Measurements from ENCODE around the gene MALT1.

Gene MALT1

DNA sequence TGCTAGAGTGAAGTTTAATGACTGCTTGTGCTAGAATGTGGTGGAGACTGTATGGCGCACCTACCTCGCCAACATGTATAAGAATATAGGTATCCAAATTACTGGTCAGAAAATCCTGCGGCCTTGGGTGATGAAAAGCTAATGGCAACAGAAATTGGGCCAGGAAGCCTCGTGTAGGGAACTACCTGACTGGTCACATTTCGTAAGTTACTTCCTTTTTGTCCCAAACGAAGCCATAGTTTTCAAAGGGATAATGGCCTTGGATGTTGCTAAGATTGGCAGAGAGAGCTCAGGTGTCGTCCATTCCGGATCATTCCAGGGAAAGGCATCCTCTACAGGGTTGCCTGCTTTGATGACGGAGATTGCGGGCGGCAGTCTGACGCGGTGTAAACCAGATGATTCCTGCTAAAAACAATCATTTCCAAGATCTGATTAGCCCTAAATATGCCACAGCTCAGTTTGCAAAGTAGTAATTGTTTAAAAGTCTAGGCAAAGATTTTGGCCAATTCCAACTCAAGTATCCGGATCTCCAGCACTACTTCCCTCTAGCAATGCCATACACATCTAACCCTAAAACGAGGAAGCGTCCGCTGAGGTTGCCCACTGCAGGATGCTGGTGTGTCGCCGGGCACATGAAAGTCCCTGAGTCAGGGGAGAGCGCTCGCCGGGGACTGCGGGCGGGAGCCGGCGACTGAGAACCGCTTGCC is 708 bp upstream of the MALT1 start:
- H4K20me1 ChIP-seq (ENCODE audit: insufficient read depth, low read length): peaks cover 10% of the 10 kb centered on the region
- H3K27ac ChIP-seq (ENCODE audit: low read length): peak overlapping the region; percentile 22; the same call in 1 of the 2 replicates
- H3K36me3 ChIP-seq (replicated peaks; ENCODE audit: low read depth, low read length): peaks cover 6% of the 10 kb centered on the region
- H3K9ac ChIP-seq (ENCODE audit: low read length): peak overlapping the region; percentile 57
- H3K9me3 ChIP-seq (ENCODE audit: insufficient read depth, low read length): no peaks in the 10 kb centered on the region
- peaks cover 28% of the 10 kb centered on the region for H3K27me3 ChIP-seq (ENCODE audit: low read depth, low read length)
- peaks cover 29% of the 10 kb centered on the region for H3K79me2 ChIP-seq (ENCODE audit: low read length)
- peaks cover 31% of the 10 kb centered on the region for H3K4me1 ChIP-seq (ENCODE audit: low read length)
- TF ChIP-seq, protein P1, sequence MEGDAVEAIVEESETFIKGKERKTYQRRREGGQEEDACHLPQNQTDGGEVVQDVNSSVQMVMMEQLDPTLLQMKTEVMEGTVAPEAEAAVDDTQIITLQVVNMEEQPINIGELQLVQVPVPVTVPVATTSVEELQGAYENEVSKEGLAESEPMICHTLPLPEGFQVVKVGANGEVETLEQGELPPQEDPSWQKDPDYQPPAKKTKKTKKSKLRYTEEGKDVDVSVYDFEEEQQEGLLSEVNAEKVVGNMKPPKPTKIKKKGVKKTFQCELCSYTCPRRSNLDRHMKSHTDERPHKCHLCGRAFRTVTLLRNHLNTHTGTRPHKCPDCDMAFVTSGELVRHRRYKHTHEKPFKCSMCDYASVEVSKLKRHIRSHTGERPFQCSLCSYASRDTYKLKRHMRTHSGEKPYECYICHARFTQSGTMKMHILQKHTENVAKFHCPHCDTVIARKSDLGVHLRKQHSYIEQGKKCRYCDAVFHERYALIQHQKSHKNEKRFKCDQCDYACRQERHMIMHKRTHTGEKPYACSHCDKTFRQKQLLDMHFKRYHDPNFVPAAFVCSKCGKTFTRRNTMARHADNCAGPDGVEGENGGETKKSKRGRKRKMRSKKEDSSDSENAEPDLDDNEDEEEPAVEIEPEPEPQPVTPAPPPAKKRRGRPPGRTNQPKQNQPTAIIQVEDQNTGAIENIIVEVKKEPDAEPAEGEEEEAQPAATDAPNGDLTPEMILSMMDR (IDR thresholded peaks at IDR 0.05; ENCODE audit: low read depth, low read length): no peak
- TF ChIP-seq EZH2phosphoT487 (IDR thresholded peaks at IDR 0.05; ENCODE audit: low read depth): 0 out of 2 replicates have a peak, but pooled peaks have one; percentile 0
- peak overlapping the region; percentile 5; the same call in 1 of the 2 replicates for H2AFZ ChIP-seq (ENCODE audit: low read depth, low read length)
- H3K4me3 ChIP-seq (ENCODE audit: low read length): peak overlapping the region; percentile 73
- peak overlapping the region; percentile 83 for H3K4me2 ChIP-seq (ENCODE audit: low read length)

DNA sequence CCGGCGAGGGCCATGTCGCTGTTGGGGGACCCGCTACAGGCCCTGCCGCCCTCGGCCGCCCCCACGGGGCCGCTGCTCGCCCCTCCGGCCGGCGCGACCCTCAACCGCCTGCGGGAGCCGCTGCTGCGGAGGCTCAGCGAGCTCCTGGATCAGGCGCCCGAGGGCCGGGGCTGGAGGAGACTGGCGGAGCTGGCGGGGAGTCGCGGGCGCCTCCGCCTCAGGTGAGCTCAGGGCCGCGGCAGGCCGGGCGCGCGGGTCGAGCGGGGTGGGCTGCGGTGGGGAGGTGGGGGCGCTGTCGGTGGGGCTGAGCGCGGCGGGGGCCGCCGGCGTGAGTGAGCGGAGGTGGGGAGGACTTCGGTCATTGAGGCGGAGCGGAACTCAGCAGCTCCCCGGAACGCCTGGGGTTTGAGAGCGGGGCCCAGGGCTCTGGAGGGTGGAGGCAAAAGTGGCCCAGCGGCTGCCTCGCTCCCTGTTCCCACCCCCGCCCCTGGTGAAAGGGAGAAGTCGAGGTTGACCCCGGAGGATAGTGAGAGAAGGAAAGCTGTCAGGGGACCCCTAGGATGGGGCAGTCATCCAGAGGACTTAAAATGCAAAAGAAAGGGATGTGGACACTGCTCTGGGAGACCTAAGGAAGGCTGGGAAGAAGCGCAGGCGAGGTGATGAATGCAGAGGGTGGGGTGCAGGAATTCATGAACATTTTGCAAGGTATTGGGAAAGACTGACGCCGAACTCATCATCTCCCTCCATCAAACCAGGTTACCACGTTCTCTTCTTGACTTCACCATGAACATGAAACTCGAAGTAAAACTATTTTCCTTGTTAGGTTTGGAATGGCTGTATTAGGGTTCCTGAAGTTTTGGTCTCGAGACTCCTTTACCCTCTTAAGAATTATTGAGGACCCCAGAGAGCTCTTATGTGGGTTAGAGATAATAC is 633 bp downstream of the MALT1 start:
- H3K4me1 ChIP-seq (ENCODE audit: low read length): peaks cover 18% of the 10 kb centered on the region
- H3K36me3 ChIP-seq (replicated peaks; ENCODE audit: low read depth, low read length): peaks cover 13% of the 10 kb centered on the region
- peak overlapping the region; percentile 80 for H3K4me3 ChIP-seq (ENCODE audit: low read length)
- H4K20me1 ChIP-seq (ENCODE audit: insufficient read depth, low read length): peaks cover 10% of the 10 kb centered on the region
- no peaks in the 10 kb centered on the region for H3K9me3 ChIP-seq (ENCODE audit: insufficient read depth, low read length)
- H3K79me2 ChIP-seq (ENCODE audit: low read length): peaks cover 37% of the 10 kb centered on the region
- TF ChIP-seq, protein P1 (IDR thresholded peaks at IDR 0.05; ENCODE audit: low read depth, low read length): peak; percentile 42
- TF ChIP-seq EZH2phosphoT487 (IDR thresholded peaks at IDR 0.05; ENCODE audit: low read depth): no peak
- 0 out of 2 replicates have a peak overlapping the region, but pooled peaks have one; percentile 4 for H2AFZ ChIP-seq (ENCODE audit: low read depth, low read length)
- H3K9ac ChIP-seq (ENCODE audit: low read length): peak overlapping the region; percentile 83
- peak overlapping the region; percentile 79 for H3K4me2 ChIP-seq (ENCODE audit: low read length)
- peak overlapping the region; percentile 60 for H3K27ac ChIP-seq (ENCODE audit: low read length)
- peaks cover 23% of the 10 kb centered on the region for H3K27me3 ChIP-seq (ENCODE audit: low read depth, low read length)

DNA sequence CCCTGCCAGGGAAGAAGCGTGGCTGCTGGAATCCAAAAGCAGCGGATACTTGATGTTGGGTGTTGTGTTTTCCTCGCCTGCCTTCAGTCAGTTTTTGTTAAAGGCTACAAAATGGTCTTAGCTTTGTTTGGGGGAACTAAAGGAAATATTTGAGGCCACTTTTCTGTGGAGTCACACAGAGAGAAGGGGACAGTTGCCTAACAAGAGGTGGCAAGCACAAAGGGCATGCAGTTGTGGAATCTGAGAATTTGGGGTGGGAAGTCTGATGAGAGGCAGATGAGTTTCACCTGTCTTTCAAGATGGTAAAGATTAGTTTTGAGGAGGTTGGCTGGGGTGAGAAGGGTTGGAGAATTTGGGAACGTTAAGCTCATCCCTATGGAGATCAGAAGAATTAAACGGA is 2.9 kb downstream of the MALT1 start:
- Histone ChIP-seq H3K4me3 (ENCODE audit: low read length) (no peak overlapping the region), H3K4me2 (ENCODE audit: low read length) (no peak overlapping the region), H3K79me2 (ENCODE audit: low read length) (peaks cover 46% of the 10 kb centered on the region), H3K27ac (ENCODE audit: low read length) (no peak overlapping the region), H4K20me1 (ENCODE audit: insufficient read depth, low read length) (peaks cover 20% of the 10 kb centered on the region), H2AFZ (ENCODE audit: low read depth, low read length) (no peak overlapping the region), H3K4me1 (ENCODE audit: low read length) (peaks cover 18% of the 10 kb centered on the region), H3K9ac (ENCODE audit: low read length) (no peak overlapping the region), H3K36me3 (replicated peaks; ENCODE audit: low read depth, low read length) (peaks cover 13% of the 10 kb centered on the region), H3K9me3 (ENCODE audit: insufficient read depth, low read length) (no peaks in the 10 kb centered on the region), H3K27me3 (ENCODE audit: low read depth, low read length) (peaks cover 8% of the 10 kb centered on the region)
- TF ChIP-seq EZH2phosphoT487 (IDR thresholded peaks at IDR 0.05; ENCODE audit: low read depth): no peak
- TF ChIP-seq, protein P1 (IDR thresholded peaks at IDR 0.05; ENCODE audit: low read depth, low read length): no peak

All from OCI-LY3 (cell line).